ENCODE measurements around the gene CNTNAP2.

Gene CNTNAP2

GRCh38 chr7:146296028-146296427, 179.4 kb downstream of the CNTNAP2 start:
- no peak for DNase-seq (ENCODE audit: low spot score)

- no peak for DNase-seq (ENCODE audit: low spot score)
These were observed 198.4 kb downstream of the CNTNAP2 start for GRCh38 chr7:146314962-146315361.

GRCh38 chr7:146319629-146320028, 203.0 kb downstream of the CNTNAP2 start:
- DNase-seq (ENCODE audit: low spot score) = no peak

- DNase-seq (ENCODE audit: low spot score) = no peak
These were observed 204.7 kb downstream of the CNTNAP2 start for GRCh38 chr7:146321301-146321700.

GRCh38 chr7:146331369-146331768, 214.8 kb downstream of the CNTNAP2 start:
- DNase-seq (ENCODE audit: low spot score) = no peak

- DNase-seq (ENCODE audit: low spot score) = no peak
These were observed 228.7 kb downstream of the CNTNAP2 start for GRCh38 chr7:146345251-146345650.

GRCh38 chr7:146346096-146346495, 229.5 kb downstream of the CNTNAP2 start:
- DNase-seq (ENCODE audit: low spot score) = no peak

- DNase-seq (ENCODE audit: low spot score) = no peak
These were observed 238.6 kb downstream of the CNTNAP2 start for GRCh38 chr7:146355216-146355615.

GRCh38 chr7:146359176-146359575, 242.6 kb downstream of the CNTNAP2 start:
- DNase-seq (ENCODE audit: low spot score) = no peak

- no peak for DNase-seq (ENCODE audit: low spot score)
These were observed 250.3 kb downstream of the CNTNAP2 start for GRCh38 chr7:146366938-146367337.

GRCh38 chr7:146370171-146370570, 253.6 kb downstream of the CNTNAP2 start:
- DNase-seq (ENCODE audit: low spot score) = no peak

- no peak for DNase-seq (ENCODE audit: low spot score)
These were observed 258.6 kb downstream of the CNTNAP2 start for GRCh38 chr7:146375170-146375569.

GRCh38 chr7:146378196-146378595, 261.6 kb downstream of the CNTNAP2 start:
- no peak for DNase-seq (ENCODE audit: low spot score)

- no peak for DNase-seq (ENCODE audit: low spot score)
These were observed 270.5 kb downstream of the CNTNAP2 start for GRCh38 chr7:146387140-146387539.

- no peak for DNase-seq (ENCODE audit: low spot score)
These were observed 272.3 kb downstream of the CNTNAP2 start for GRCh38 chr7:146388928-146389327.

- DNase-seq (ENCODE audit: low spot score) = no peak
These were observed 276.7 kb downstream of the CNTNAP2 start for GRCh38 chr7:146393346-146393745.

GRCh38 chr7:146397141-146397540, 280.5 kb downstream of the CNTNAP2 start:
- no peak for DNase-seq (ENCODE audit: low spot score)

- no peak for DNase-seq (ENCODE audit: low spot score)
These were observed 285.3 kb downstream of the CNTNAP2 start for GRCh38 chr7:146401939-146402338.

- DNase-seq (ENCODE audit: low spot score) = no peak
These were observed 289.1 kb downstream of the CNTNAP2 start for GRCh38 chr7:146405737-146406136.

GRCh38 chr7:146411975-146412374, 295.4 kb downstream of the CNTNAP2 start:
- no peak for DNase-seq (ENCODE audit: low spot score)

GRCh38 chr7:146412781-146413180, 296.2 kb downstream of the CNTNAP2 start:
- no peak for DNase-seq (ENCODE audit: low spot score)

- DNase-seq (ENCODE audit: low spot score) = no peak
These were observed 297.8 kb downstream of the CNTNAP2 start for GRCh38 chr7:146414373-146414772.

- DNase-seq (ENCODE audit: low spot score) = no peak
These were observed 298.3 kb downstream of the CNTNAP2 start for GRCh38 chr7:146414937-146415336.

GRCh38 chr7:146417176-146417575, 300.6 kb downstream of the CNTNAP2 start:
- no peak for DNase-seq (ENCODE audit: low spot score)

- no peak for DNase-seq (ENCODE audit: low spot score)
These were observed 306.8 kb downstream of the CNTNAP2 start for GRCh38 chr7:146423446-146423845.
